Right lobe of liver (tissue), 6 donors: ENCODE measurements around the gene SEC11A. TPM values are rescaled to one million over a fixed set of nuclear protein-coding genes. Genes with fewer than 3 reads are reported as not detected.
A peak's percentile ranks its signal among the peaks of the same experiment; 100 is the strongest.

Experiments used
- ATAC-seq, 4 donors: fragments of 200-7000 bp; cut with Tn5 transposase; one replicate each; pipeline ENCODE4 v1.9.1; 2020; ENCODE audit warnings: mild to moderate bottlenecking in 4 of 4, moderate library complexity in 4 of 4
- DNase-seq, 3 donors: peaks; one replicate each; pipeline ENCODE4 v3.0.0-alpha.2; 2020
- H3K27ac ChIP-seq, 3 donors: fragments of 200-600 bp; one replicate each; pipeline ENCODE4 v1.8.0; 2022
- H3K27me3 ChIP-seq, 2 donors: fragments of 200-600 bp; one replicate each; pipeline ENCODE4 v1.8.0; 2022
- H3K36me3 ChIP-seq, 4 donors: fragments of 200-600 bp; sonication (generic) in 1 of 4; one replicate each; pipeline versions ENCODE4 v1.5.1 to v1.8.0; 2017 to 2022; ENCODE audit warnings: control low read depth in 1 of 4
- H3K4me1 ChIP-seq, 4 donors: fragments of 200-600 bp; sonication (generic) in 1 of 4; one replicate each; pipeline versions ENCODE4 v1.5.1 to v1.8.0; 2017 to 2022; ENCODE audit warnings: control low read depth in 1 of 4
- H3K4me3 ChIP-seq, 3 donors: fragments of 200-600 bp; one replicate each; pipeline ENCODE4 v1.8.0; 2022
- H3K9me3 ChIP-seq, 4 donors: fragments of 200-600 bp; sonication (generic) in 1 of 4; one replicate each; pipeline versions ENCODE4 v1.5.1 to v1.8.0; 2017 to 2022; ENCODE audit warnings: control low read depth in 1 of 4
- POLR2A ChIP-seq: fragments of 450-650 bp; IDR thresholded peaks from one replicate; pipeline ENCODE4 v1.6.1; 2017; ENCODE audit warnings: antibody characterized with exemption, mild to moderate bottlenecking
- WGBS: methylation state at CpG from one replicate; pipeline ENCODE4 v1.1.6; 2018; ENCODE audit warnings: low coverage, low lambda C conversion rate; ENCODE audit not compliant: insufficient coverage; ENCODE audit errors: missing lambda C conversion rate; 5-methylcytosine and 5-hydroxymethylcytosine counted together
- intact Hi-C, 2 donors: fragments of 100-400 bp; cut with DNase I; formaldehyde crosslinking; loops; one replicate each; pipeline versions ENCODE4 v1.11.2 to v1.14.1; 2022
- total RNA-seq, 6 experiments: library from RNA; depleted of rRNA in 2 of 6; stranded (reverse); fragments of >200 nt in 2 of 6; fragmentation: NEBNext Ultra II Directional in 3 of 6; extraction: Animal tissue kit (Norgen Biotek cat#: 25700) in 3 of 6; gene quantifications; one replicate each; pipeline versions ENCODE4 v1.1.0 to v1.2.4, GENCODE V29; 2016 to 2023
- TF ChIP-seq, protein P1 (sequence below), 4 donors: fragments of 200-600 bp in 3 of 4; fragments of 450-650 bp in 1 of 4; IDR thresholded peaks; one replicate each; pipeline versions ENCODE4 v1.5.1 to v1.8.0; 2016 to 2022; ENCODE audit warnings: antibody characterized with exemption in 4 of 4, mild to moderate bottlenecking in 2 of 4
- donor health status: DM: no; HTN: yes; CAD: no.
- donor health status: DM: no; HTN: no; CAD: no.
- donor health status: DM: no; HTN: no; CAD: no.
- donor health status: DM: no; HTN: yes; CAD: no.
- donor health status: DM: no; HTN: yes; CAD: no.

SEC11A gene
- total RNA-seq, 6 experiments from 2014 or later: 58.7 to 71.5 (median 65.3) TPM

GRCh38 chr15:84699538-84700191, 16.3 kb downstream of the SEC11A start:
- DNase-seq (no peak), ATAC-seq (no peak)
- no peaks in the 10 kb centered on the region for H3K27me3 ChIP-seq
- intact Hi-C loops: no loop called here
- TF ChIP-seq POLR2A: no peak
- TF ChIP-seq, protein P1, sequence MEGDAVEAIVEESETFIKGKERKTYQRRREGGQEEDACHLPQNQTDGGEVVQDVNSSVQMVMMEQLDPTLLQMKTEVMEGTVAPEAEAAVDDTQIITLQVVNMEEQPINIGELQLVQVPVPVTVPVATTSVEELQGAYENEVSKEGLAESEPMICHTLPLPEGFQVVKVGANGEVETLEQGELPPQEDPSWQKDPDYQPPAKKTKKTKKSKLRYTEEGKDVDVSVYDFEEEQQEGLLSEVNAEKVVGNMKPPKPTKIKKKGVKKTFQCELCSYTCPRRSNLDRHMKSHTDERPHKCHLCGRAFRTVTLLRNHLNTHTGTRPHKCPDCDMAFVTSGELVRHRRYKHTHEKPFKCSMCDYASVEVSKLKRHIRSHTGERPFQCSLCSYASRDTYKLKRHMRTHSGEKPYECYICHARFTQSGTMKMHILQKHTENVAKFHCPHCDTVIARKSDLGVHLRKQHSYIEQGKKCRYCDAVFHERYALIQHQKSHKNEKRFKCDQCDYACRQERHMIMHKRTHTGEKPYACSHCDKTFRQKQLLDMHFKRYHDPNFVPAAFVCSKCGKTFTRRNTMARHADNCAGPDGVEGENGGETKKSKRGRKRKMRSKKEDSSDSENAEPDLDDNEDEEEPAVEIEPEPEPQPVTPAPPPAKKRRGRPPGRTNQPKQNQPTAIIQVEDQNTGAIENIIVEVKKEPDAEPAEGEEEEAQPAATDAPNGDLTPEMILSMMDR (IDR thresholded peaks at IDR 0.05): no peak
- peaks cover 0 to 36% (median 19%) of the 10 kb centered on the region in 4 donors for H3K4me1 ChIP-seq
- no peak overlapping the region for H3K27ac ChIP-seq
- H3K36me3 ChIP-seq: no peaks in the 10 kb centered on the region
- no peak overlapping the region for H3K4me3 ChIP-seq
- H3K9me3 ChIP-seq: no peaks in the 10 kb centered on the region
- WGBS: 87% methylated on average over 7 of the region's 8 CpGs

DNA sequence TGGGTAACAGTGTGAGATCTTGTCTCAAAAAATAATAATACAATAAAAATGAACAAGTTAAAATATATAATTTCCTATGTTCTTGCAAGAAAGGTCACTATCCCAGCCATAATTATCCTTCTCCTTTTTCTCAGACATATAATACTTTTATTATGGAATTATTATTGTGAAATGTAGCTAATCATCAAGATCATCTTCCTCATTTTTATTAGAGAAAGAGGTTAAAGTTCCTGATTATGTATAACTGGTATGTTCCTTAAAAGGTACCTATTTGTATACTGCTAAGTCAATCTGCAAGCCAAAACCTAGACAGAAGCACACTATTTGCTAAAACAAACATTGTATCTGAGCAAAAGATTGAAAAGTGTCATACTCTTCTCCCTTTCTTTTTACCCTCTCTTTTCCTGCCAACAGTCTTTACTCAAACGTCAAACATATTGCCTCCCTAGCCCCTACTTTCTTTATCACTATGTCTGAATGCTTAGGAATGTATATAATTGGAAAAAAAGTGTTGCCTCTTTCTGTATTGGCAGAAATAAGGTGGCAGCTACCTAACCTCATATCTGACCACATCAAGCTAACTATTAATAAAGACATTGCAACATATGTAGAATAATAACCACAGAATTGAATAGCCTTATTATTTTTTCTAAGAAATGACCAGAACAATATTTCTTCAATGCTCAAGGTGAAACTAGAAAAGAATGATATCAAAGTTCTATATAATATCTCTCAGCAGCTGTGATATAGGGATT, 18.5 kb downstream of the SEC11A start:
- 12% methylated on average over 1 of the region's 1 CpG for WGBS
- H3K27me3 ChIP-seq: no peaks in the 10 kb centered on the region
- TF ChIP-seq, protein P1 (IDR thresholded peaks at IDR 0.05): no peak
- no peak for TF ChIP-seq POLR2A
- H3K4me1 ChIP-seq: peaks cover 0 to 13% (median 9%) of the 10 kb centered on the region in 4 donors
- H3K36me3 ChIP-seq: no peaks in the 10 kb centered on the region
- no peaks in the 10 kb centered on the region for H3K9me3 ChIP-seq
- intact Hi-C loops: no loop called here
- H3K27ac ChIP-seq: peak overlapping the region in 2 of 3 donors; percentile 10 to 20
- no peak overlapping the region for H3K4me3 ChIP-seq
- peak; percentile 46 to 63 (median 56) for ATAC-seq
- DNase-seq: no peak

- intact Hi-C loops: no loop called here
- Histone ChIP-seq H3K27ac (no peak overlapping the region), H3K27me3 (no peaks in the 10 kb centered on the region), H3K36me3 (no peaks in the 10 kb centered on the region), H3K4me3 (no peak overlapping the region), H3K4me1 (peaks cover 0 to 12% (median 9%) of the 10 kb centered on the region in 4 donors), H3K9me3 (no peaks in the 10 kb centered on the region)
- TF ChIP-seq POLR2A: no peak
- TF ChIP-seq, protein P1 (IDR thresholded peaks at IDR 0.05): no peak
- WGBS: 60% methylated on average over 3 of the region's 4 CpGs
- DNase-seq: no peak
- ATAC-seq: no peak
Measured at GRCh38 chr15:84696757-84697156, 19.2 kb downstream of the SEC11A start.

GRCh38 chr15:84690342-84690741, 25.6 kb downstream of the SEC11A start:
- 93% methylated on average over 8 of the region's 8 CpGs for WGBS
- H3K27me3 ChIP-seq: no peaks in the 10 kb centered on the region
- intact Hi-C loops: no loop called here
- ATAC-seq (no peak), DNase-seq (no peak)
- no peaks in the 10 kb centered on the region for H3K4me1 ChIP-seq
- H3K36me3 ChIP-seq: peaks cover 0 to 17% (median 3%) of the 10 kb centered on the region in 4 donors
- H3K9me3 ChIP-seq: no peaks in the 10 kb centered on the region
- no peak overlapping the region for H3K27ac ChIP-seq
- TF ChIP-seq, protein P1 (IDR thresholded peaks at IDR 0.05): no peak
- TF ChIP-seq POLR2A: no peak
- H3K4me3 ChIP-seq: no peak overlapping the region
